Fibroblast of upper back skin (primary cell): Measurements from ENCODE around the gene SF3A2.
"Not testable (repeated sequence)": the region's sequence is repeated elsewhere in the genome, so short reads cannot be mapped to it uniquely, and the experiment has no call there.

Experiments used
- DNase-seq: peaks from one replicate; pipeline ENCODE4 v3.0.0-alpha.2; 2013

Gene SF3A2

DNA sequence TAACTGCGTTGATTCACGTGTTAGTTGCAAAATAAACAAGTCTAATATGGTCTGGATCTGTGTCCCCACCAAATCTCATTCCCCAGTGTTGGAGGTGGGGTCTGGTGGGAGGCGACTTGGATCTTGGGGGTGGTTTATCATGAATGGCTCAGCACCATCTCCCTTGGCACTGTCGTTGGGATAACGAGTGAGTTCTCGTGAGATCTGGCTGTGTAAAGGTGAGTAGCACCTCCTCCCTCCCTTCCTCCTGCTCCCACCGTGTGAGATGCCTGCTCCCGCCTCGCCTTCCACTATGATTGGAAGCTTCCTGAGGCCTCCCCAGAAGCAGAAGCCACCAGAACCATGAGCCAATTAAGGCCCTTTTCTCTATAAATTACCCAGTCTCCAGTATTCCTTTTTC, 40.5 kb downstream of the SF3A2 start:
- DNase-seq: no peak

GRCh38 chr19:2278459-2279158, 42.0 kb downstream of the SF3A2 start:
- no peak for DNase-seq

GRCh38 chr19:2280633-2281264, 44.1 kb downstream of the SF3A2 start:
- DNase-seq: no peak

GRCh38 chr19:2281265-2282061, 44.8 kb downstream of the SF3A2 start:
- not testable (repeated sequence) for DNase-seq

DNA sequence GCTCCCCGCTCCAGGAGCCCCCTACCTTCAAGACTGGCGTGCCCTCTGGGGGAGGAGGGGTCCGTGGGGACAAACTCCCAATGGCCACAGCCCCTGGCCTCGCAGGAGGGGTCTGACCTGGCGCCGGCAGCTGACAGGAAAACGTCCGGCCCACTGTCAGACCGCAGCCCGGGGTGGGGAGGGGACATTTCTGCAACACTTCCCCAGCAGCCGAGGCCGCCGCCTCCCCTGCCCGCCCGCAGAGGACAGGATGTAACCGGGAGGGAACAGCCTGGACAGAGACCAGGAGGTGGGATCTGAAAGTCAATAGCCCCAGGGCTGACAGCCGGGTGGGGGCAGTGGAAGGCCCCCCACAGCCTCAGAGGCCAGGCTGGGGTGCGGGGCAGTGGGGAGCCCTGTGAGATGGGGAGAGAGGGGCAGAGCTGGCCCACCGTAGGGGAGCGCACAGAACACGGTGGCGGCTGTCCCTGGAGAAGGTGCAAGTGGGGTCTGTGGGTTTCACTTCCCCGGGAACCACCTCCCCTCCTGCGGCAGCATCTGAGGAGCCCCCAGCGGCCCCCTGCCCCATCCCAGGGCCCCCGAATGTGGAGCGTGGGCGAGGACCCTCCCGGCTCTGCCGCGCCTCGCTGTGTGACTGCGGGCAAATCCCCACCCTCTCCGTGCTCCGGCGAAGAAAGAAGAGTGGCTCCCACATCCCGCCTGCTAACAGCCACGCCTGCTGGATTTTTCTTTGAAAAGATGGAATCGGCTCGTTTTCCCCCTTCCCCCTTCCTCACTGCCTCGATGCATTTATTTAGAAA, 45.6 kb downstream of the SF3A2 start, which contains the start of gene PEAK3:
Gene PEAK3, minus strand, starts transcription at position 114 of the 800 bp plus-strand sequence. CDS start 1,244 bp downstream, outside the sequence.
- DNase-seq: peak; percentile 47

DNA sequence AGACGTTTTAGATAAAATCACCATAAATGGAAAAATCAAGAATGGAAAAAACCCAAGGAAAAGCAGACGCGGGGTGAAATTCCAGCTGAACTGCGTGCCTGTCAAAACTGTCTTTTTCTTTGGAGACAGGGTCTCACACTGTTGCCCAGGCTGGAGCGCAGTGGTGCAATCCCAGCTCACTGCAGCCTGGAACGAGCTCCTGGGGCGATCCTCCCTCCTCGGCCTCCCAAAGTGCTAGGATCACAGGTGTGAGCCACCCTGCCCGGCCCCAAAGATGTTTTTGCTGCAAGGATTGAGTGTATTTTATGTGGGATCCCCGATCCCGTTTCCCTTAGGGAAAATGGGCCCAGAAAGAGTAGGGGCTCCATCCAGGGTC, 46.2 kb downstream of the SF3A2 start:
- DNase-seq: no peak

DNA sequence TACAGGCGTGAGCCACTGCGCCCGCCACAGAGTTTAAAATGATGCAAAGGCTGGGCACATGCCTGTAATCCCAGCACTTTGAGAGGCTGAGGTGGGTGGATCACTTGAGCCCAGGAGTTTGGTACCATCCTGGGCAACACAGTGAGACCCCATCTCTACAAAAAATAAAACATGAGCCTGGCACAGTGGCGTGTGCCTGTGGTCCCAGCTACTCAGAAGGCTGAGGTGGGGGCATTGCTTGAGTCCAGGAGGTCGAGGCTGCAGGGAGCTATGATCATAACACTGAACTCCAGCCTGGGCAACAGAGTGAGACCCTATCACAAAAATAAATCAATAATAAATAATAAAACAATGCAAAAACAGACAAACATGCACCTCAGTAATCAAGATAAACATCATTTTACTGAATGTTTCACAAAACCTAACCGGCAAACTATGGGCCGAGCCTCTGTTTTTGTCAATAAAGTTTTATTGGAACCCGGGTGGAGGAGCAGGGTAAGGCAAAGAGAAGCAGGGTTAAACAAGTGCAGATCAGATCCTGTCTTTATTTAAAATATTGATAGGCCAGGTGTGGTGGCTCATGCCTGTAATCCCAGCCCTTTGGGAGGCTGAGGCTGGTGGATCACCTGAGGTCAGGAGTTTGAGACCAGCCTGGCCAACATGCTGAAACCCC, 47.3 kb downstream of the SF3A2 start:
- DNase-seq: no peak

DNA sequence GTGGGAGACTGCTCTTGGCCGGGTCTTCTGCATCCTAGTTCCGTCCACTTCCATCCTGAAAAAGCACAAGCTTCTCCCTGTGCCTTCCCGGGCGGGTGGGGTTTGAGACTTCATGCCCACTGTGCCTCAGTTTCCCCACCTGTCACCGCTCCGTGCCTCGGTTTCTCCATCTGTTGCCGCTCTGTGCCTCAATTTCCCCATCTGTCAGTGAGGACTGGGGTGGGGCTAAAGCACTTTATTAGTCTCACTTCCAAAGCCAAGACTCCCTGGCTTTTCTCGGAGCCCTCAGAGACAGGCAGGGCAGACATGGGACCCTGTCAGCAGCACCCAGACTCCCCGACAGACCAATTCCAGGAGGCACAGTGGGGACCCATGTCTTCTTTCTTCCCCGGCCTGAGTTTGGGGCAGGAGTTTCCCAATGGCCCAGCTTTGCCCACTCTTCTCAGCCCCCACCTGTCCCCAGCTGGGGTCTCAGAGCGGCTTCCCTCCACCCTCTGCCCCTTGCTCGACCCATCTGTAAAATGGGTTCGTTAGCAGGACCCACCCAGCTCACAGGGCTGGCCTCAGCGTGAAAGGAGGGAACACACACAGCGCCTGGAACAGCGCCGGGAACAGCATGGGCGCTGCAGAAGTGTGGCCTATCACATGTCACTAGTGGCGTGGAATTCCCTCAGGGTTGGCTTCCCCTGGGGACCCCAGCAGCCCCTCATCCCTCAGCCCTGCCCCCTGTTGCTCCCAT, 49.9 kb downstream of the SF3A2 start:
- DNase-seq: no peak

DNA sequence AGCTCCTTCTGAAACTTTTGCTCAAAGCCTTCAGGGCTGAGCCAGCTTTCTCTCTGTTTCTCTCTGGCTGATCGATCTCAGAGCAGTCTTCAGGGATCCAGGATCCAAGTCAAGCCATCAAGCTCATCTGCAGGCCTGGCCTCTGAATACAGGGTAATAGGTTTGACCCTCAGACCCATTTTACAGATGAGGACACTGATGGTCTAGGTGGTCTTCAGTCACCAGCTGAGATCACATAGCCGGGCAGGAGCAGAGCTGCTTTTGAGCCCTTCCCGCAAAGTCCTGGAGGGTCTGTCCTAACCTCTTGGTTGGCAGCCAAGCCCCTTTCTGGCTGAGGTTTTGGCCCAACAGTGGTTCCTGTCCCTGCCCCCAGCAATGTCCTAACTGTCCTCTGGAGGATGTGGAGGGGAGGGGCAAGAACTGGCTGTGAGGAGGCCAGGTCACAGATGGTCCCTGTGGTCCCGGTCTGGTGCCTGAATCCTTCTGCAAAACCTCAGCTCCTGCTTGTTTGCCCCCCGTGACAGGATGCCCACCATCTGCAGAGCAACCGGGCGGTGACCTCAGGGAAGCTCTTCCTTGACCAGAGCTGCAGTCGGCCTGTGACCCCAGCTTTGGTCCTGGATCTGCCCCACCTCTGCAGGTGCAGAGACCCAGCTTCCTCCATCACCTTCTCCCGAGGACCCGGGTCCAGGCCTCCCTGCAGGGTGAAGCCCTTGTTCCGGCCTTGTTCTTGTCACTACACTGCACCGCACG, 51.1 kb downstream of the SF3A2 start:
- no peak for DNase-seq

- DNase-seq: no peak
Observed at GRCh38 chr19:2288338-2288817, 51.8 kb downstream of the SF3A2 start.

- no peak for DNase-seq
Observed at GRCh38 chr19:2288818-2289713, 52.4 kb downstream of the SF3A2 start.

- no peak for DNase-seq
Observed at GRCh38 chr19:2289714-2290435, 53.3 kb downstream of the SF3A2 start.

DNA sequence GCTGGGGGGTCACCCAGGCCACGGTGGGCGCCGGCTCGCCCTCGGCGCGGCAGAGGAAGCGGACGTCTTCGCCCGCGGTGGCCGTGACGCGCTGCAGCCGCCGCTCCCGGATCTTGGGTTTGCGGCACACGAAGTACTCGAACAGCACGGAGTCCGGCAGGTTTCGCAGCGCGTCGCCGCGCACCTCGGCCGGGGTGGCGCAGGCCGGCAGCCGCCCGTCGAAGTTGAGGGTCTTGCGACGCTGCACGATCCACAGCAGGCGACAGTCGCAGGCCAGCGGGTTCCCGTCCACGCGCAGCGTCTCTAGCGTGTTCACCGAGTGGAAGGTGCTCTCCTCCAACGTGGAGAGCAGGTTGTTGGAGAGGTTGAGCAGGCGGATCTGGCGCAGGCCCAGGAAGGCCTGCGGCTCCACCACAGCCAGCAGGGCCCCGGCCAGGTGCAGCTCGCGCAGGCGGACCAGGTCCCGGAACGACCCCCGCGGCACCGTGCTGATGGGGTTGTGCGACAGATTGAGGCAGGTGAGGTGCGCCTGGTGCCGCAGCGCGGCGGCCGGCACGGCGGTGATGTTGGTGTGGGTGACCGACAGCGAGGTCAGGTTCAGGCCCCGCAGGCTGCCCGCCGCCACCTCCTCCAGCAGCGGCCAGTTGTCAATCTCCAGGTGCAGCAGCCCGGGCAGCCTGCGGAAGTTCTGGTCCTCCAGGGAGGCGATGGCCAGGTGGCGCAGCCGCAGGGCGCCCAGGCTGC, 54.0 kb downstream of the SF3A2 start:
- no peak for DNase-seq

DNA sequence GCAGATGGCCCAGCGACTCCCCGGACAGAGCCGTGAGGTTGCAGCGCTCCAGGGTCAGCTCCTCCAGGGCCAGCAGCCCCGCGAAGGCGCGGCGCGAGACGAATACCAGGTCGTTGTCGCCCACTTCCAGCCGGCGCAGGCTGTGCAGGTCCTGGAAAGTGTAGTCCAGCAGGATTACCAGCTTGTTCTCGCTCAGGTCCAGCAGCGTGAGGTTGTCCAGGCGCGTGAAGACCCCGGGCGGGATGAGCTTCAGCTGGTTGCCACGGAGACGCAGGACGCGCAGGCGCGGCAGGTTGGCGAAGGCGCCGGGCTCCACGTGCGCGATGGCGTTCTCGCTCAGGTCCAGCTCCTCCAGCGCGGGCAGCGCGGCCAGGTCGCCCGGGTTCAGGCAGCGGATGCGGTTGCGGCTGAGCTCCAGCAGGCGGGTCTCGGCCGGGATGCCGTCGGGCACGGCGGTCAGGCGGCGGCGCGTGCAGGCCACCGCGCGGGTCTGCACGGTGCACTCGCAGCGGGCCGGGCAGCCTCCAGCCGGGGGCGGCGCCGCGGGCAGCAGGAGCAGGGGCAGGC, 54.6 kb downstream of the SF3A2 start:
- DNase-seq: no peak

DNA sequence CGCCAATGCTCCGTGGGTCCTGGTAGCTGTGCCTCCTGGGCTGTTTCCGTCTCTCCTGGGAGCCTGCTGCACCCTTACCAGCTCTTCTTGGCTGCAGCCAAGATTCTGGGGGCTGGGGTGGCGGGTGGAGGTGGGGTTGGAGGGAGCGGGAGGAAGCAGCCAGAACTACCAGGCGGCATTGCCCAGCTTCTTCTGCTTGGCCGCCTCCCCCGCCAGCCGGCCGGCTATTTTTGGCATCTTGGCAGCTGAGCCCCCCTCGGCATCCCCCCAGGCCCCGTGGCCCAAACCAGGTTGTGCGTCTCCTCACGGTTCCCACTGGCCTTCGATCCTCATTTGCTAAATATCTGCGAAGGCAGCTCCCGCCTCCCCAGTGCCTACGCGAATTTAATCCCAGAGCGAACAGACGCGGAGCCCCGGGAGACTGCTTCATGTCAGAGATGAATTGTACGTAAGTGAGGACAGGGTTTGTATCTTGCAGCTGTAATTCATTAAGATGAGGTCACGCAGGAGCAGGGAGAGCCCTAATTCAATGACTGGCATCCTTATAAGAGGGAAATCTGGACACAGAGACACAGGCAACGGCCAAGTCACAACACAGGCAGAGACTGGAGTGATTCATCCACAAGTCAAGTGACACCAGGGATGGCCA, 58.2 kb downstream of the SF3A2 start:
- peak; percentile 74 for DNase-seq

DNA sequence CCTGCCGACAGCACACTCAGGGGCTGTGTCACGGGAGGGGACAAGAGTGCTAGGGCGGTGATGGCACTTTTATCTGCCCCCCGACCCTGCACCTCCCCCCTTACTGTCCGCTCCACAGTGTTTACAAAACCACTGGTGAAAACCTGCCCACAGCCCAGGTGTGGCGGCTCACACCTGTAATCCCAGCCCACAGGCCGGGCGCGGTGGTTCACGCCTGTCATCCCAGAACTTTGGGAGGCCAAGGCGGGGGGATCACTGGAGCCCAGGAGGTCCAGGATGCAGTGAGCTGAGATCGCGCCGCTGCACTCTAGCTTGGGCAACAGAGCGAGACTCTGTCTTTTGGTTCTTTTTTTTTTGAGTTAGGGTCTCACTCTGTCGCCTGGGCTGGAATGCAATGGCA, 59.5 kb downstream of the SF3A2 start:
- no peak for DNase-seq
